Peyer's patch (tissue), 4 donors: Measurements from ENCODE around the gene BCL2L1.

Source experiments
- CTCF ChIP-seq, 6 experiments: fragments of 450-650 bp in 4 of 6; fragments of 200-600 bp in 2 of 6; sonication (generic) in 1 of 6; IDR thresholded peaks; one replicate each; pipeline ENCODE4 v1.5.1; 2017 to 2019; ENCODE audit warnings: antibody characterized with exemption in 6 of 6, mild to moderate bottlenecking in 3 of 6, moderate library complexity in 1 of 6
- POLR2A ChIP-seq, 2 donors: fragments of 450-650 bp; IDR thresholded peaks; one replicate each; pipeline ENCODE4 v1.5.1; 2017; ENCODE audit warnings: antibody characterized with exemption in 2 of 2, mild to moderate bottlenecking in 2 of 2, moderate library complexity in 2 of 2

- TF ChIP-seq POLR2A (IDR thresholded peaks at IDR 0.05) (no peak), CTCF (IDR thresholded peaks at IDR 0.05) (no peak)
These were observed 17.5 kb downstream of the BCL2L1 start for GRCh38 chr20:31705191-31705590.
